ENCODE measurements around the gene TFF2. TPM values are rescaled to one million over a fixed set of nuclear protein-coding genes. Genes with fewer than 3 reads are reported as not detected.

The TFF2 gene
- total RNA-seq, 1 experiment from 2014 or later, result not detected

DNA sequence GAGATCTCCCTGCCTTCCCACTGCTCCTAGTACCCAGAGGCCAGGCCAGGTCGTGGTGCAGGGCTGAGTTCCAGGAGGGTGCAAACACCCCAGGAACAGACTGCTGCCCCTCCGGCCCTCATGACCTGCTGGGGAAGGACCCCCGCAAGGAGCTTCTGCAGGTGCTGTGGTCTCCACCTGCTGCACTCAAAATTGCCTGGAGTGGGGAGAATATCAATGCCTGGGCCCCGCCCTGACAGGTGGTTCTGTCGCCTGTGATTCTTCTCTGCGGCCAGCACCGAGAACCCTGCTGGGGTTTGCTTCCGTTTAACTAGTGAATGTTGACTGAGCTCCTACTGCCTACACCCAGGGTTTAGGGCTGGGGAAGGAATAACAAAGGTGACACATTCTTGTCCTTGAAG lies 33.5 kb downstream of the TFF2 start:
- Mint-ChIP-seq H3K27ac (ENCODE audit: unreplicated experiment) (no peak overlapping the region), H3K36me3 (ENCODE audit: insufficient read depth, unreplicated experiment) (no peaks in the 10 kb centered on the region), H3K9me3 (ENCODE audit: low read depth, unreplicated experiment) (no peaks in the 10 kb centered on the region), H3K27me3 (ENCODE audit: unreplicated experiment) (peaks cover 17% of the 10 kb centered on the region), H3K4me1 (ENCODE audit: low read depth, unreplicated experiment) (no peaks in the 10 kb centered on the region), H3K4me3 (ENCODE audit: low read depth, unreplicated experiment) (no peak overlapping the region)
- no TSS peak for BruUV-seq (replicated peaks)
- TF ChIP-seq CTCF (IDR thresholded peaks at IDR 0.05; ENCODE audit: unreplicated experiment), result no peak
- DNase-seq, result no peak
- intact Hi-C loops (cut with micrococcal nuclease; ENCODE audit: unreplicated experiment), result no loop called here
- CTCF ChIA-PET, result no interaction called here

DNA sequence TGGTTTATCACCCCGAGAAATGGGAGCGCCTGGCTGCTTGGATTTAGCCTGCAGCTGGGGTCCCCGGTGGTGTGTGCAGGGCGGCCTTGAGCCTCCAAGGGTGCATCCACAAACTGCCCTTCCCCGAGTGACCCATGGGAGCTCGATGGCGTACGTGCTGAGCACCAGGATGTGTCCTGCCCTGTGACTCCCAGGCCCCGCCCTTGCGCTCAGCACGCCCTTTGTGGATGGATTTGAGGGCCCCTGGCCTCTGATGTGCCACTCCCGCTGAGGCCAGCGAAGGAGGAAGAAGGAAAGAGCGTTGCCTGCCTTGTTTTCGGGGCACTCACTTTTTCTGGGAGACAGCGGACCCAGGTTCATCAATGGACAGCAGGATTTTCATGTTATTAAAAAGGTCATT lies 33.9 kb downstream of the TFF2 start:
- BruUV-seq (replicated peaks), result no TSS peak
- H3K36me3 Mint-ChIP-seq (ENCODE audit: insufficient read depth, unreplicated experiment), result no peaks in the 10 kb centered on the region
- TF ChIP-seq CTCF (IDR thresholded peaks at IDR 0.05; ENCODE audit: unreplicated experiment), result no peak
- no peak for DNase-seq
- no peaks in the 10 kb centered on the region for H3K9me3 Mint-ChIP-seq (ENCODE audit: low read depth, unreplicated experiment)
- H3K4me3 Mint-ChIP-seq (ENCODE audit: low read depth, unreplicated experiment), result no peak overlapping the region
- no peaks in the 10 kb centered on the region for H3K4me1 Mint-ChIP-seq (ENCODE audit: low read depth, unreplicated experiment)
- intact Hi-C loops (cut with micrococcal nuclease; ENCODE audit: unreplicated experiment), result no loop called here
- peaks cover 13% of the 10 kb centered on the region for H3K27me3 Mint-ChIP-seq (ENCODE audit: unreplicated experiment)
- CTCF ChIA-PET, result no interaction called here
- H3K27ac Mint-ChIP-seq (ENCODE audit: unreplicated experiment), result no peak overlapping the region

DNA sequence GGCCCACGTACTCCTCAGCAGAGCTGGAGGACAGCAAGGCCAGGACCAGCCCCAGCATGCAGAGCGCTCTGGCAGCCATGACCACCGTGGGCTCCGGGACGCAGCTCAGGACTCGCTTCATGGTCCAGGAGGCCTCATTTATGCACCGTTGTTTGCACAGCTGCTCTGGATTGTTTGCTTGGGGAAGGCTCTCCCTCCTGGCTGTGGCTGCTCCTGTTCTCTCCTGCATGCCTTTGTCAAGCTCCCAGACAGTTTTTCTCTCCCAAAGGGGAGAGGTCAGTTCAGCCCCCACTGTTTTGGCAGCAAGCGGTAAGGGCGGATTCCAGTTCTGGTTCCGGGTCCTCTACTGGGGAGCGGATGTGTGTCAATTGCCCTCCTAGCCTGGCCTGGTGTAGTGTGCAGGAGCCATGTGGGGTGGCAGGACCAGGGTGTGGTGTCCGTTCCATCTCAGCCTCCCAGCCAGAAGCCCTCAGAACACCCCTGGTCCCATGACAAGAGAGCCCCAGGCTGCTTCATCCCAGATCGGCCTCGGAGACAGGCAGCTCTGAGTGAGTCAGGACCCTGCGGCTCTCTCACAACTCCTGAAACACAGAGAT lies 35.4 kb downstream of the TFF2 start, which contains the start of gene TFF3:
Gene TFF3, minus strand, starts transcription at position 114 of the 596 bp plus-strand sequence. Its CDS starts 35 bp downstream, at position 79.
- Mint-ChIP-seq H3K27me3 (ENCODE audit: unreplicated experiment) (peaks cover 6% of the 10 kb centered on the region), H3K27ac (ENCODE audit: unreplicated experiment) (no peak within 1 kb of the TSS), H3K36me3 (ENCODE audit: insufficient read depth, unreplicated experiment) (no peaks in the 10 kb centered on the region), H3K4me3 (ENCODE audit: low read depth, unreplicated experiment) (no peak within 1 kb of the TSS), H3K9me3 (ENCODE audit: low read depth, unreplicated experiment) (no peaks in the 10 kb centered on the region), H3K4me1 (ENCODE audit: low read depth, unreplicated experiment) (peaks cover 2% of the 10 kb centered on the region)
- intact Hi-C loops (cut with micrococcal nuclease; ENCODE audit: unreplicated experiment), result no loop called here
- no TSS peak for BruUV-seq (replicated peaks)
- CTCF ChIA-PET, result no interaction called here
- no peak for TF ChIP-seq CTCF (IDR thresholded peaks at IDR 0.05; ENCODE audit: unreplicated experiment)
- DNase-seq, result no peak

DNA sequence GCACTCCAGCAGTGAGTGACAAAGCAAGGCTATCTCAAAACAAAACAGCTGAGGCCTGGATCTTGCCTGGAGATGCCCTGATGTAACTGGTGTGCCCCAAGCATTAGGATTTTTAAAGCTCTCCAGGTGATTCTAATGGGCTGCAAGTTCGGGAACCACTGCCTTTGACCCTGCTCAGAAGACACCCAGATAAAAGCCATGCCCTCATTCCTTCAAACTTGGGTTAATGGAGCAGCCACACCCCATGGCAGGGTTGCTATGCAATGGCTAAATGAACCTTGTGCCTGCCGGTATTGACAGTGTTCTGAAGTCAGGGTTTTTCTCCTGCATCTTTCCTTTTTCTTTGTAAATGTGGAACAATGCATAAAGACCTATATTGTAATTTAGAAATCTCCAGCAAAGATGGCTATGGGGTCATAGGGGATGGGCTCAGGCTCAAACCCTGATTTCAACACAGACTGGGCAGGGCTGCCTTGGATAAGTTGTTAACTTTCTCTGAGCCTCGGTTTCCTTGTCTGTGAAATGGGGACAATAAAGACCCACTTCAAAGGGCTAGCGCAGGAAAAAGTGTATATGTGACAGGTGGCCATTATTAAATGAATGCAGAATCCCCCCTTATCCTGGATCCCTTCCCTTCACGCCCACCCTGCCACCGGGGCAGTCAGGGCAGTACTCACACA lies 36.0 kb downstream of the TFF2 start:
- TF ChIP-seq CTCF (IDR thresholded peaks at IDR 0.05; ENCODE audit: unreplicated experiment), result no peak
- Mint-ChIP-seq H3K27me3 (ENCODE audit: unreplicated experiment) (peaks cover 13% of the 10 kb centered on the region), H3K4me3 (ENCODE audit: low read depth, unreplicated experiment) (no peak overlapping the region), H3K9me3 (ENCODE audit: low read depth, unreplicated experiment) (no peaks in the 10 kb centered on the region), H3K27ac (ENCODE audit: unreplicated experiment) (no peak overlapping the region), H3K36me3 (ENCODE audit: insufficient read depth, unreplicated experiment) (no peaks in the 10 kb centered on the region), H3K4me1 (ENCODE audit: low read depth, unreplicated experiment) (peaks cover 6% of the 10 kb centered on the region)
- no peak for DNase-seq
- intact Hi-C loops (cut with micrococcal nuclease; ENCODE audit: unreplicated experiment), result no loop called here
- CTCF ChIA-PET, result no interaction called here
- no TSS peak for BruUV-seq (replicated peaks)

Measured in Calu3 (cell line).